ENCODE data around the gene FAM98A.

Gene FAM98A

GRCh38 chr2:33595385-33595784, 3.7 kb downstream of the FAM98A start:
- DNase-seq = no peak

DNA sequence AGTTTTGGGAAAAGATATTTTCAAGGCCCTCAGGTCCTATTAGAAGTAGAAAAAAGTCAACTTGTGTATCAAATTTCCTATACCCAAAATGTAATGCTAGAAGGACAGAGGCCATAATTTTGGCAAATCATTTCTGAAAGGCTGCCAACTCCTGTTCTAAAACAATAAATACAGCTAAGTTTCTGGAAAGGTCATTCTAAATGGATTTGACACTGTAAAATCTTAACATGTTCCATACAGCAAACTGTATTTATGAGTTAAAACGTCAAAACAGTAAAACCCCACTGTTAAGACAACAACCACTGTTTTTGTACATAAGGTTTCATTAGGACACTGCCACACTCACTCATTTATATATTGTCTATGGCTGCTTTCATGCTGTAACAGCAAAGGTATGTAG, 9.7 kb downstream of the FAM98A start:
- DNase-seq = no peak

- no peak for DNase-seq
These were observed 10.9 kb downstream of the FAM98A start for GRCh38 chr2:33588232-33588631.

DNA sequence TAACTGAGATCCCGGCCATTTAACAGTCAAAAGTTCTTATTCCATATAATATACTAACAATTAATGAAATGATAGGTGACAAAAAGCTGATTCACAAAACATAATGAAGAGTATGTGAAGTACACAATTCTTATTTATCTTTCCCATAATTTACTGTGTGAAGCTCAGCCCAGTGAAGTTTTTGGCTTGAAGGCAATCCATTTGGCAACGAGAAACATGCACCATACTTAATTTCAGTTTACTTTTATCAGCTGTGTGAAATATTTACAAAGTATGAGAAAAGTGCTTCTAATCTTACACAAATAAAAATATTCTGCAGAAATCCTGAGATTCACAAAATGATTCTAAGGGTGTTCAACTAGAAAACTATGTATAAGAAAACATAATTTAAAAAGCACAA, 12.3 kb downstream of the FAM98A start:
- no peak for DNase-seq

DNA sequence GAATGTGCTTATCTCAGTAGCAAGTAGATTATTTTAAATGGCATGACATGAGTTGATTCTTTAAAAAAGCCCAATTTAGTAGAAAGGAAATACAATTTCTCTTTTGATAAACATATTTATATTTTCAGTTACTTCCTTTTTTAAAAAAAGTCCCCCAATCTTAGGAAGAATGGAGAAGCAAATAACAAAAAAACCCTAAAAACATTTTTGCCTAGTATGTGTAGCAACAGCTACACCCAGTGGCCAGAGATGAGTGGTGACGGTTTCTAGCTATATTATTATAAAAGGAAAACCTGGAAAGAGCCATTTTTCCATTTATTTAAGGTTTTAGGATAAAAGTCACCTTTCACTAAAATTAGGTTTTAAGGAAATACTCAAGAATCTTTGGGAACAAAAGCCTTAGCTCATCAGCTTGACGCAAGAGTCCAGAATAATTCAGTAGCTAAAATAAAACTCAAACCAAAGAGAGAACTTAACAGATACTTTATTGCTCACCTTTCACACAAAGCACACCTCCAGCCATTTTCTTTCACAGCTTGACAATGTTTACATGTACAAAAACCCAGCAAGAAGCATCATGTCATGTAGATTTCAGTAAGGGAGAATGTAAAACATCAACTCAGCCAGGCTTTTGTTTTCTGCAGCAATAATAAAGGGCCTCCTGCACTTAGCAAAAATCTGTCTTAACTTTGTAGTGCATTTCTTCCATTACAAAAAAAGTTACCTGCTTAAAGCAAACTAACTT, 15.7 kb downstream of the FAM98A start:
- peak; percentile 60 for DNase-seq

GRCh38 chr2:33581872-33582271, 17.2 kb downstream of the FAM98A start:
- DNase-seq = no peak

DNA sequence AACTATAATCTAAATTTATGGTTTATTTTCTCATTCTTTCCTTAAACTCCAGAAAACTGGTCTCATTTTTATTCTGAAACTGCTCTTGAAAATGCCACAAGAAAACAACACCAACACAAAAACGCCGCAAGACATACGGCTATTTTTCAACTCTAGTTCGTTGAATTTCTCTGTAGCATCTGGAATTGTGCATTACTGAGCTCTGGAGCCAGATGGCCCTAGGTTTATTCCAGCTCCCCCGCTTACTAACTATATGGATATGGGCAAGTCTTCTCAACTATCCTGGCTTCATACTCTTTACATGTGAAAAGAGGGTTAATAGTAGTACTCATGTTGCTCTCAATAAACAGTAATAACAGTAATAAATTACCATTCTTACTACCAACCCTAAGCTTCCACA, 19.9 kb downstream of the FAM98A start:
- DNase-seq = no peak

GRCh38 chr2:33577668-33578067, 21.4 kb downstream of the FAM98A start:
- DNase-seq = no peak

DNA sequence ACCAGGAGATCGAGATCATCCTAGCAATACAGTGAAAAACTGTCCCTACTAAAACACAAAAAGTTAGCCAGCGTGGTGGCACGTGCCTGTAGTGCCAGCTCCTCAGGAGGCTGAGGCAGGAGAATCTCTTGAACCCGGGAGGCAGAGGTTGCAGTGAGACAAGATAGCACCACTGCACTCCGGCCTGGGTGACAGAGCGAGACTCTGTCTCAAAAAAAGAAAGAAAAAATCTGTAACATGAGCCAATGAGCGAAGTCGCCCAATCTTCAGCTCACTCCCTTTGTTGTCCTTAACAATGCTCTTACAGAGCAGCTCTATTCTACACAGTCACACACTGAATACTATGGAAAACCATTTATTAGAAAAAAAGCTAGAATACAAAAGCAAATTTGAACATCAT, 22.0 kb downstream of the FAM98A start:
- DNase-seq = no peak

DNA sequence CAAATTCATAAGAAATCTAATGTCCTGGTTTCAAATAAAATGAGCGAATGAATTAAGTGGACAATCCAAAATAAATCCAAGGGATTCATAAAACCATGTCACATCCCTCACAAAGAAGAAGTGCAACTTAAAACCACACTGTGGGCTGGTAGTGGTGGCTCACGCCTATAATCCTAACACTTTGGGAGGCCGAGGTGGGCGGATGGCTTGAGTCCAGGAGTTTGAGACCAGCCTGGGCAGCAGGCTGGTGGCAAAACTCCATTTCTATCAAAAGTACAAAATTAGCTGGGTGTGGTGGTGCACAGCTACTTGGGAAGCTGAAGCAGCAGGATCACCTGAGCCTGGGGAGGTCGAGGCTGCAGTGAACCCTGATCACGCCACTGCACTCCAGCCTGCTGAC, 25.4 kb downstream of the FAM98A start:
- DNase-seq = no peak

DNA sequence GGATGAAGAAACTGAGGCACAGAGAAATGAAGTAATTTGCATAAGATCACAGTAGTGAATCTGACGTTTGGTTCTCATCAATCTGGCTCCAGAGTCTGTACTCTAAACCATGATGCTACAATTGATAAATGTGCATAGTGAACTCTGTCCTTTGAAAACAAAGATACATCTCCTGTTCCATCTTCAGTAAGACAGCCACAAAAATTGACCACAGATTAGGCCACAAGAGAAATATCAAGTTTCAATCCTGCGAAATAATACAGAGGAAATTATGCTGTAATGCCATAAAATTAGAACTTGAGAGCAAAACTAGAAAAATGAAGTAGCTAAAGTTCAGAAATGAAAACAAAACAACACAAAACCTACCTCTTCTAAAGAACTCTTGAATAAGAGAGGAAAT, 28.4 kb downstream of the FAM98A start:
- no peak for DNase-seq

DNA sequence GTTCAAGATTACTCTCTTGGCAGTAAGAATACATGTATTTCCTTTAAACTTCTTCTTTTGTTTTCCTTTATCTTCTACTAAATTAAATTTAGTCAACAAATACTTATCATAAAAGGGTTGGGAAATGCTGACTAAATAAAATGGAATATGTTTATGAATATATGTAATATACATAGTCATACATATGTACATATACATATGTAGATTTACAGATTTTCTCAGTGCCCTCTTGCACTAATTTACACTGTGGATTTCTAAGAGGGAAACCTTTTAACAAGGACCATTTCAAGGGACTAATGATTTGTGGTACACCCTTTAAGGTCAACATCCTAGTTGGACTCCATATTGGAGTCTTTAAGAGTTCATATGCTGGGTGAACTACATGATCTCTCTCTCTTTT, 37.2 kb downstream of the FAM98A start:
- no peak for DNase-seq

GRCh38 chr2:33560017-33560416, 39.1 kb downstream of the FAM98A start:
- no peak for DNase-seq

DNA sequence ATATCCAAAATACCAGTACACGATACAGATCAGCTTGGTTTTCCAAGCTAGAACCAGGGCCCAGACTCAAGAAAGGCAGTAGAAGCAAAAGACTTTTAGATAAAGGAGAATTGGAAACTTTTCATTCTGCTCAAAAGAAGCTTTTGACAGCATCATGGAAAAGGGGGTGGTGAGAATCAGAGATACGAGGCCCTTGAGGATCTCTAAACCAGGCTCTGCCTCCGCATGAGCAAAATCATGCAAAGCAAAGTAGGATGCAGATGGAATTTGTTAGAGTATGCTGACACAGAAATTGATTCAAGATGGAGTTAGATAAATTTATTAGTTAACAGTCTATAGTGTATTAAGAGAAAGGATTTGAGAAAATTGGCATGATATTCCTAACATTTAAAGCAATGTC, 39.8 kb downstream of the FAM98A start:
- DNase-seq = no peak

GRCh38 chr2:33555681-33556080, 43.4 kb downstream of the FAM98A start:
- DNase-seq = no peak

GRCh38 chr2:33552758-33553461, 46.2 kb downstream of the FAM98A start:
- DNase-seq = no peak

DNA sequence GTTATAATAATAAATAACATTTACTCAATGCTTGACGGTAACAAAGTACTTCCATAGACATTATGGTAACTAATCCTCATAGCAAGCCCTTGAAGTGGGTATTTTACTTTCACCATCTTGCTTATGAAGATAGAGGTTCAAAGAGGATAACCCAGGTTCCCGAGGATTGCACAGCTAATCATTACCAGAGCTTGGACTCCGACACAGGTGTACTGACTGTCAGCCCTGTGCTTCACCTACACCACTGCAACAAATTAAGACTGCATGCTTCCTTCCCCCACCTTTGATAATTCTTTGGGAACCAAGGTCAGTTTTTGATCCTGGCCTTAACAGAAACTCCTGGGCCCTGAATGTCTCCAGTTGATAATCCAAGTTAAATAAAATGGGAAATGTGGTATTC, 48.9 kb downstream of the FAM98A start:
- DNase-seq = no peak

- DNase-seq = no peak
These were observed 57.9 kb downstream of the FAM98A start for GRCh38 chr2:33541243-33541642.

DNA sequence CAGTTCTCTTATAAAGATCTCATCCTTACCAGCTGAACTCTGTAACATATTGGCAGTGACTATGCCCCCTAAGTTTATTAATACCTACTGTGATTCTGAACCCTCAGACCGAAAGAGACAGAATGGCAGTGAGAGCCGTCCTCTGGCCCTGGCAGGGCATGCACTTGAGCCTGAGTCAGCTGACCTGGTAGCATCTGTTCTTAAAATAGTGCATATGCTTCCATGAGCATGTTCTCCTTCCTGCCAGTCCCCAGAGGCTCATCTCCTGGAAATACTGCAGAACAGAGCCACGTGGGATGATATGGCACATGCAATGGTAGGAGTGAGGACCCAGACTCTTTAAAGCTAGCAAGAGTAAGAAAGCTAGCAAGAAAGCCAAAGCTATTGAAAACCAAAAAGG, 63.7 kb downstream of the FAM98A start:
- DNase-seq = no peak

Measured in right forelimb (tissue), 1 donor.